GM21360 (cell line): ENCODE data around the gene TTC7B.
"Not testable (repeated sequence)": the region's sequence is repeated elsewhere in the genome, so short reads cannot be mapped to it uniquely, and the experiment has no call there.

Experiments
- ATAC-seq: cut with Tn5 transposase; IDR thresholded peaks from one replicate; pipeline ENCODE4 v1.9.1; 2021; ENCODE audit warnings: mild to moderate bottlenecking, moderate library complexity; ENCODE audit not compliant: unreplicated experiment

Gene TTC7B

GRCh38 chr14:90815822-90816662 lies at the start of gene TTC7B:
Gene TTC7B (minus strand): TSS chr14:90816430. CDS start chr14:90816295, 135 bp downstream.
- ATAC-seq = peak; percentile 71

- ATAC-seq = no peak
Observed at GRCh38 chr14:90864741-90865140, 48.5 kb upstream of the TTC7B start.

- ATAC-seq = no peak
Observed at GRCh38 chr14:90858511-90858910, 42.3 kb upstream of the TTC7B start.

GRCh38 chr14:90857866-90858265 lies 41.6 kb upstream of the TTC7B start:
- ATAC-seq = no peak

GRCh38 chr14:90856115-90856514 lies 39.9 kb upstream of the TTC7B start:
- ATAC-seq = not testable (repeated sequence)

GRCh38 chr14:90853116-90853515 lies 36.9 kb upstream of the TTC7B start:
- no peak for ATAC-seq

- no peak for ATAC-seq
Observed at GRCh38 chr14:90851327-90852036, 35.3 kb upstream of the TTC7B start.

GRCh38 chr14:90850487-90850886 lies 34.3 kb upstream of the TTC7B start:
- ATAC-seq = no peak

GRCh38 chr14:90849787-90850444 lies 33.7 kb upstream of the TTC7B start:
- ATAC-seq = no peak

GRCh38 chr14:90848944-90849731 lies 32.9 kb upstream of the TTC7B start:
- ATAC-seq = no peak

- ATAC-seq = no peak
Observed at GRCh38 chr14:90846511-90846910, 30.3 kb upstream of the TTC7B start.

GRCh38 chr14:90844321-90844720 lies 28.1 kb upstream of the TTC7B start:
- no peak for ATAC-seq

- no peak for ATAC-seq
Observed at GRCh38 chr14:90842726-90843125, 26.5 kb upstream of the TTC7B start.

GRCh38 chr14:90840667-90841066 lies 24.4 kb upstream of the TTC7B start:
- not testable (repeated sequence) for ATAC-seq

GRCh38 chr14:90839889-90840266 lies 23.6 kb upstream of the TTC7B start:
- no peak for ATAC-seq

- no peak for ATAC-seq
Observed at GRCh38 chr14:90839024-90839888, 23.0 kb upstream of the TTC7B start.

- not testable (repeated sequence) for ATAC-seq
Observed at GRCh38 chr14:90838531-90838930, 22.3 kb upstream of the TTC7B start.

GRCh38 chr14:90837355-90837754 lies 21.1 kb upstream of the TTC7B start:
- no peak for ATAC-seq

- no peak for ATAC-seq
Observed at GRCh38 chr14:90836692-90837063, 20.4 kb upstream of the TTC7B start.

- ATAC-seq = no peak
Observed at GRCh38 chr14:90831821-90832220, 15.6 kb upstream of the TTC7B start.
